ENCODE measurements around the gene CCL1.

GRCh38 chr17:34312080-34312479 is 51.0 kb downstream of the CCL1 start:
- TF ChIP-seq ZNF232 (CRISPR knock-in tag; IDR thresholded peaks at IDR 0.05) (no peak), ZNF671 (CRISPR knock-in tag; IDR thresholded peaks at IDR 0.05) (no peak)
- TF ChIP-seq, protein P1, sequence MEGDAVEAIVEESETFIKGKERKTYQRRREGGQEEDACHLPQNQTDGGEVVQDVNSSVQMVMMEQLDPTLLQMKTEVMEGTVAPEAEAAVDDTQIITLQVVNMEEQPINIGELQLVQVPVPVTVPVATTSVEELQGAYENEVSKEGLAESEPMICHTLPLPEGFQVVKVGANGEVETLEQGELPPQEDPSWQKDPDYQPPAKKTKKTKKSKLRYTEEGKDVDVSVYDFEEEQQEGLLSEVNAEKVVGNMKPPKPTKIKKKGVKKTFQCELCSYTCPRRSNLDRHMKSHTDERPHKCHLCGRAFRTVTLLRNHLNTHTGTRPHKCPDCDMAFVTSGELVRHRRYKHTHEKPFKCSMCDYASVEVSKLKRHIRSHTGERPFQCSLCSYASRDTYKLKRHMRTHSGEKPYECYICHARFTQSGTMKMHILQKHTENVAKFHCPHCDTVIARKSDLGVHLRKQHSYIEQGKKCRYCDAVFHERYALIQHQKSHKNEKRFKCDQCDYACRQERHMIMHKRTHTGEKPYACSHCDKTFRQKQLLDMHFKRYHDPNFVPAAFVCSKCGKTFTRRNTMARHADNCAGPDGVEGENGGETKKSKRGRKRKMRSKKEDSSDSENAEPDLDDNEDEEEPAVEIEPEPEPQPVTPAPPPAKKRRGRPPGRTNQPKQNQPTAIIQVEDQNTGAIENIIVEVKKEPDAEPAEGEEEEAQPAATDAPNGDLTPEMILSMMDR (IDR thresholded peaks at IDR 0.05) = no peak
- TF ChIP-seq, protein P2, sequence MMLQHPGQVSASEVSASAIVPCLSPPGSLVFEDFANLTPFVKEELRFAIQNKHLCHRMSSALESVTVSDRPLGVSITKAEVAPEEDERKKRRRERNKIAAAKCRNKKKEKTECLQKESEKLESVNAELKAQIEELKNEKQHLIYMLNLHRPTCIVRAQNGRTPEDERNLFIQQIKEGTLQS (CRISPR knock-in tag; conservative IDR thresholded peaks at IDR 0.05) = no peak

All from WTC11 (cell line).